OCI-LY3 (cell line): ENCODE data around the gene CDKN2A.

ENCODE experiments used
- EZH2phosphoT487 ChIP-seq: fragments of 200-600 bp; shearing (Covaris generic); IDR thresholded peaks from 2 replicates; pipeline ENCODE4 v1.6.1; 2018; ENCODE audit warnings: antibody characterized with exemption, mixed run types, low read depth
- TF ChIP-seq, protein P1 (sequence below): fragments of 200-600, 300-600 bp; sonication (generic); IDR thresholded peaks from 2 replicates; pipeline ENCODE4 v1.5.1; 2014; ENCODE audit warnings: antibody characterized with exemption, low read length, low read depth

DNA sequence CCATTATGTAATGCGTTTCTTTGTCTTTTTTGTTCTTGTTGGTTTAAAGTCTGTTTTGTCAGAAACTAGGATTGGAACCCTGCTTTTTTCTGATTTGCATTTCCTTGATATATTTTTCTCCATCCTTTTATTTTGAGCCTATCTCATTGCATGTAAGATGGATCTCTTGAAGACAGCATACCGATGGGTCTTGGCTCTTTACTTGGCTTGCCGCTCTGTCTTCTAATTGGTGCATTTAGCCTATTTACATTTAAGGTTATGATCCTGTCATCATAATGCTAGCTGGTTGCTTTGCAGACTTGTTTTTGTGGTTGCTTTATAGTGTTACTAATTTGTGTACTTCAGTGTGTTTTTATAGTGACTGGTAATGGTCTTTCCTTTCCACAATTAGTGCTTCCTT lies 28.2 kb upstream of the CDKN2A start:
- TF ChIP-seq, protein P1, sequence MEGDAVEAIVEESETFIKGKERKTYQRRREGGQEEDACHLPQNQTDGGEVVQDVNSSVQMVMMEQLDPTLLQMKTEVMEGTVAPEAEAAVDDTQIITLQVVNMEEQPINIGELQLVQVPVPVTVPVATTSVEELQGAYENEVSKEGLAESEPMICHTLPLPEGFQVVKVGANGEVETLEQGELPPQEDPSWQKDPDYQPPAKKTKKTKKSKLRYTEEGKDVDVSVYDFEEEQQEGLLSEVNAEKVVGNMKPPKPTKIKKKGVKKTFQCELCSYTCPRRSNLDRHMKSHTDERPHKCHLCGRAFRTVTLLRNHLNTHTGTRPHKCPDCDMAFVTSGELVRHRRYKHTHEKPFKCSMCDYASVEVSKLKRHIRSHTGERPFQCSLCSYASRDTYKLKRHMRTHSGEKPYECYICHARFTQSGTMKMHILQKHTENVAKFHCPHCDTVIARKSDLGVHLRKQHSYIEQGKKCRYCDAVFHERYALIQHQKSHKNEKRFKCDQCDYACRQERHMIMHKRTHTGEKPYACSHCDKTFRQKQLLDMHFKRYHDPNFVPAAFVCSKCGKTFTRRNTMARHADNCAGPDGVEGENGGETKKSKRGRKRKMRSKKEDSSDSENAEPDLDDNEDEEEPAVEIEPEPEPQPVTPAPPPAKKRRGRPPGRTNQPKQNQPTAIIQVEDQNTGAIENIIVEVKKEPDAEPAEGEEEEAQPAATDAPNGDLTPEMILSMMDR: no peak
- no peak for TF ChIP-seq EZH2phosphoT487
